ENCODE data around the gene CCKAR. TPM values are rescaled to one million over a fixed set of nuclear protein-coding genes. Genes with fewer than 3 reads are reported as not detected.

The CCKAR gene
- total and polyA plus RNA-seq, 2 donors from 2014 or later = 0.22 TPM; not detected in 1

DNA sequence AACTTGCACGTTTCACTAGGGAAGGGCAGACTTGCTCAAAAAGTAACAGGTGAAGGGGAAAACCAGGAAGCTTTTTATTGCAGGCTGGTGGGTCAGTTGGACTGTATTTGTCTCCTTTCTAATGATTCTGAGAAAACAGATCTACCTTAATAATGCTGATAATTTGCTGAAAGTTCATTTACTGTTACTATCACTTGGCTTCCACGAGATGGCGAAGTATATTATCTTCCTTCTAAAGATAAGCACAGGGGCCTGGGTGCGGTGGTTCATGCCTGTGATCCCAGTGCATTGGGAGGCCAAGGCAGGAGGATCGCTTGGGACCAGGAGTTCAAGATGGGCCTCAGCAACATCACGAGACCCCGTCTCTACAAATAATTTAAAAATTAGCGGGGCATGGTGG is 16.4 kb downstream of the CCKAR start:
- H3K4me1 ChIP-seq (ENCODE audit: control insufficient read depth in 2 of 3, insufficient read depth in 2 of 3, low read depth in 1 of 3, low read length in 3 of 3) = no peaks in the 10 kb centered on the region
- H3K27ac ChIP-seq (ENCODE audit: low read depth in 2 of 2, low read length in 2 of 2) = no peak overlapping the region
- H3K36me3 ChIP-seq (ENCODE audit: control insufficient read depth in 2 of 3, insufficient read depth in 3 of 3, low read length in 3 of 3) = no peaks in the 10 kb centered on the region
- H3K4me3 ChIP-seq (ENCODE audit: low read length in 3 of 3) = no peak overlapping the region
- no peak for TF ChIP-seq CTCF (IDR thresholded peaks at IDR 0.05; ENCODE audit: borderline replicate concordance, extremely low read depth, insufficient read depth)
- H3K9ac ChIP-seq (ENCODE audit: low read length in 3 of 3) = no peak overlapping the region
- DNase-seq (no peak), FAIRE-seq (no peak)
- no peaks in the 10 kb centered on the region for H3K9me3 ChIP-seq (ENCODE audit: control insufficient read depth in 2 of 3, insufficient read depth in 1 of 3, low read length in 3 of 3)
- no peaks in the 10 kb centered on the region for H3K27me3 ChIP-seq (ENCODE audit: control insufficient read depth, insufficient read depth, low read length)
- intact Hi-C loops (cut with DNase I) = no loop called here

- Histone ChIP-seq H3K36me3 (ENCODE audit: control insufficient read depth in 2 of 3, insufficient read depth in 3 of 3, low read length in 3 of 3) (no peaks in the 10 kb centered on the region), H3K9me3 (ENCODE audit: control insufficient read depth in 2 of 3, insufficient read depth in 1 of 3, low read length in 3 of 3) (no peaks in the 10 kb centered on the region), H3K9ac (ENCODE audit: low read length in 3 of 3) (no peak overlapping the region), H3K27me3 (ENCODE audit: control insufficient read depth, insufficient read depth, low read length) (no peaks in the 10 kb centered on the region), H3K27ac (ENCODE audit: low read depth in 2 of 2, low read length in 2 of 2) (no peak overlapping the region), H3K4me1 (ENCODE audit: control insufficient read depth in 2 of 3, insufficient read depth in 2 of 3, low read depth in 1 of 3, low read length in 3 of 3) (no peaks in the 10 kb centered on the region), H3K4me3 (ENCODE audit: low read length in 3 of 3) (no peak overlapping the region)
- no peak for TF ChIP-seq CTCF (IDR thresholded peaks at IDR 0.05; ENCODE audit: borderline replicate concordance, extremely low read depth, insufficient read depth)
- DNase-seq (no peak), FAIRE-seq (no peak)
- intact Hi-C loops (cut with DNase I) = no loop called here
Measured at GRCh38 chr4:26471890-26472289, 18.4 kb downstream of the CCKAR start.

DNA sequence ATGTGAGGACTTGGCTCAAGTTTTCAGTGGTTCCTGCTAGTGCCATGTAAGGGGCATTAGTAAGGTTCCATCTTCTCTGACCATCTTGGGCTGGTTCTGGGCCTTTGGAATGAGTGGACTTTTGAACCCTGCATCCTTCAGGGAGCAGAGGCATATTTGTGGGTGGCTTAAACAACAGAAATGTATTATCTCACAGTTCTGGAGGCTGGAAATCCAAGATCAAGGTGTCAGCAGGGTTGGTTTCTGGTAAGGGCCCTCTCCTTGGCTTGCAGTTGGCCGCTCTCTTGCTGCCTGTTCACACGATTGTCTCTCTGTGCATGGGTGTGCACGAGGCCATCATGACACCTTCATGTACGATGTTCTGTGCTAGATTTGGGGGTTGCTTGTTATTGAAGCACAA is 21.3 kb downstream of the CCKAR start:
- Histone ChIP-seq H3K36me3 (ENCODE audit: control insufficient read depth in 2 of 3, insufficient read depth in 3 of 3, low read length in 3 of 3) (no peaks in the 10 kb centered on the region), H3K27ac (ENCODE audit: low read depth in 2 of 2, low read length in 2 of 2) (no peak overlapping the region), H3K27me3 (ENCODE audit: control insufficient read depth, insufficient read depth, low read length) (no peaks in the 10 kb centered on the region), H3K9me3 (ENCODE audit: control insufficient read depth in 2 of 3, insufficient read depth in 1 of 3, low read length in 3 of 3) (no peaks in the 10 kb centered on the region), H3K4me3 (ENCODE audit: low read length in 3 of 3) (no peak overlapping the region), H3K9ac (ENCODE audit: low read length in 3 of 3) (no peak overlapping the region), H3K4me1 (ENCODE audit: control insufficient read depth in 2 of 3, insufficient read depth in 2 of 3, low read depth in 1 of 3, low read length in 3 of 3) (no peaks in the 10 kb centered on the region)
- FAIRE-seq (no peak), DNase-seq (no peak)
- intact Hi-C loops (cut with DNase I) = loop anchor here (10.0 kb wide), 1 partner anchor 546 kb away; no protein-coding TSS in a partner anchor
- no peak for TF ChIP-seq CTCF (IDR thresholded peaks at IDR 0.05; ENCODE audit: borderline replicate concordance, extremely low read depth, insufficient read depth)

Data from kidney (tissue), 14 donors.